ENCODE measurements around the gene PGM2L1.
A peak's percentile ranks its signal among the peaks of the same experiment; 100 is the strongest.

PGM2L1 gene

GRCh38 chr11:74403607-74404321 lies 5.5 kb upstream of the PGM2L1 start:
- no peaks in the 10 kb centered on the region for H3K27me3 ChIP-seq (replicated peaks; ENCODE audit: control insufficient read depth, insufficient read depth, low read length, poor library complexity, severe bottlenecking)
- H3K4me1 ChIP-seq (ENCODE audit: control insufficient read depth, insufficient read depth, low read length, poor library complexity, severe bottlenecking), result no peaks in the 10 kb centered on the region
- no peaks in the 10 kb centered on the region for H3K9me3 ChIP-seq (ENCODE audit: control insufficient read depth, low read length)
- no peaks in the 10 kb centered on the region for H3K36me3 ChIP-seq (ENCODE audit: control insufficient read depth, insufficient read depth, low read length)
- H3K4me3 ChIP-seq (ENCODE audit: insufficient read depth, low read depth, low read length, poor library complexity, severe bottlenecking), result no peak overlapping the region
- DNase-seq, result no peak
- H3K27ac ChIP-seq (ENCODE audit: insufficient read depth, low read length, poor library complexity, severe bottlenecking), result no peak overlapping the region

GRCh38 chr11:74400606-74401005 lies 2.4 kb upstream of the PGM2L1 start:
- Histone ChIP-seq H3K4me1 (ENCODE audit: control insufficient read depth, insufficient read depth, low read length, poor library complexity, severe bottlenecking) (no peaks in the 10 kb centered on the region), H3K27ac (ENCODE audit: insufficient read depth, low read length, poor library complexity, severe bottlenecking) (no peak overlapping the region), H3K9me3 (ENCODE audit: control insufficient read depth, low read length) (no peaks in the 10 kb centered on the region), H3K36me3 (ENCODE audit: control insufficient read depth, insufficient read depth, low read length) (no peaks in the 10 kb centered on the region), H3K4me3 (ENCODE audit: insufficient read depth, low read depth, low read length, poor library complexity, severe bottlenecking) (no peak overlapping the region), H3K27me3 (replicated peaks; ENCODE audit: control insufficient read depth, insufficient read depth, low read length, poor library complexity, severe bottlenecking) (no peaks in the 10 kb centered on the region)
- no peak for DNase-seq

GRCh38 chr11:74397501-74398243 lies 561 bp downstream of the PGM2L1 start:
- Histone ChIP-seq H3K4me3 (ENCODE audit: insufficient read depth, low read depth, low read length, poor library complexity, severe bottlenecking) (peak overlapping the region; percentile 93), H3K36me3 (ENCODE audit: control insufficient read depth, insufficient read depth, low read length) (no peaks in the 10 kb centered on the region), H3K9me3 (ENCODE audit: control insufficient read depth, low read length) (no peaks in the 10 kb centered on the region), H3K27ac (ENCODE audit: insufficient read depth, low read length, poor library complexity, severe bottlenecking) (peak overlapping the region; percentile 80), H3K27me3 (replicated peaks; ENCODE audit: control insufficient read depth, insufficient read depth, low read length, poor library complexity, severe bottlenecking) (no peaks in the 10 kb centered on the region), H3K4me1 (ENCODE audit: control insufficient read depth, insufficient read depth, low read length, poor library complexity, severe bottlenecking) (no peaks in the 10 kb centered on the region)
- peak; percentile 21 to 27 (median 22) for DNase-seq

GRCh38 chr11:74392256-74392655 lies 6.0 kb downstream of the PGM2L1 start:
- no peak for DNase-seq
- H3K4me1 ChIP-seq (ENCODE audit: control insufficient read depth, insufficient read depth, low read length, poor library complexity, severe bottlenecking), result peaks cover 4% of the 10 kb centered on the region
- no peaks in the 10 kb centered on the region for H3K27me3 ChIP-seq (replicated peaks; ENCODE audit: control insufficient read depth, insufficient read depth, low read length, poor library complexity, severe bottlenecking)
- no peak overlapping the region for H3K27ac ChIP-seq (ENCODE audit: insufficient read depth, low read length, poor library complexity, severe bottlenecking)
- no peaks in the 10 kb centered on the region for H3K36me3 ChIP-seq (ENCODE audit: control insufficient read depth, insufficient read depth, low read length)
- H3K9me3 ChIP-seq (ENCODE audit: control insufficient read depth, low read length), result no peaks in the 10 kb centered on the region
- H3K4me3 ChIP-seq (ENCODE audit: insufficient read depth, low read depth, low read length, poor library complexity, severe bottlenecking), result no peak overlapping the region

GRCh38 chr11:74391193-74391592 lies 7.0 kb downstream of the PGM2L1 start:
- DNase-seq, result no peak
- no peaks in the 10 kb centered on the region for H3K36me3 ChIP-seq (ENCODE audit: control insufficient read depth, insufficient read depth, low read length)
- peaks cover 4% of the 10 kb centered on the region for H3K4me1 ChIP-seq (ENCODE audit: control insufficient read depth, insufficient read depth, low read length, poor library complexity, severe bottlenecking)
- no peak overlapping the region for H3K4me3 ChIP-seq (ENCODE audit: insufficient read depth, low read depth, low read length, poor library complexity, severe bottlenecking)
- H3K27ac ChIP-seq (ENCODE audit: insufficient read depth, low read length, poor library complexity, severe bottlenecking), result no peak overlapping the region
- no peaks in the 10 kb centered on the region for H3K9me3 ChIP-seq (ENCODE audit: control insufficient read depth, low read length)
- no peaks in the 10 kb centered on the region for H3K27me3 ChIP-seq (replicated peaks; ENCODE audit: control insufficient read depth, insufficient read depth, low read length, poor library complexity, severe bottlenecking)

GRCh38 chr11:74390697-74391096 lies 7.5 kb downstream of the PGM2L1 start:
- no peak overlapping the region for H3K27ac ChIP-seq (ENCODE audit: insufficient read depth, low read length, poor library complexity, severe bottlenecking)
- no peaks in the 10 kb centered on the region for H3K9me3 ChIP-seq (ENCODE audit: control insufficient read depth, low read length)
- H3K36me3 ChIP-seq (ENCODE audit: control insufficient read depth, insufficient read depth, low read length), result no peaks in the 10 kb centered on the region
- DNase-seq, result no peak
- peaks cover 4% of the 10 kb centered on the region for H3K4me1 ChIP-seq (ENCODE audit: control insufficient read depth, insufficient read depth, low read length, poor library complexity, severe bottlenecking)
- no peaks in the 10 kb centered on the region for H3K27me3 ChIP-seq (replicated peaks; ENCODE audit: control insufficient read depth, insufficient read depth, low read length, poor library complexity, severe bottlenecking)
- no peak overlapping the region for H3K4me3 ChIP-seq (ENCODE audit: insufficient read depth, low read depth, low read length, poor library complexity, severe bottlenecking)

- H3K4me3 ChIP-seq (ENCODE audit: insufficient read depth, low read depth, low read length, poor library complexity, severe bottlenecking), result no peak overlapping the region
- DNase-seq, result peak in 2 of 3 donors; percentile 7 to 19
- H3K36me3 ChIP-seq (ENCODE audit: control insufficient read depth, insufficient read depth, low read length), result no peaks in the 10 kb centered on the region
- H3K9me3 ChIP-seq (ENCODE audit: control insufficient read depth, low read length), result no peaks in the 10 kb centered on the region
- H3K4me1 ChIP-seq (ENCODE audit: control insufficient read depth, insufficient read depth, low read length, poor library complexity, severe bottlenecking), result peaks cover 4% of the 10 kb centered on the region
- no peaks in the 10 kb centered on the region for H3K27me3 ChIP-seq (replicated peaks; ENCODE audit: control insufficient read depth, insufficient read depth, low read length, poor library complexity, severe bottlenecking)
- H3K27ac ChIP-seq (ENCODE audit: insufficient read depth, low read length, poor library complexity, severe bottlenecking), result no peak overlapping the region
Observed at GRCh38 chr11:74388678-74389327, 9.4 kb downstream of the PGM2L1 start.

GRCh38 chr11:74384641-74385040 lies 13.6 kb downstream of the PGM2L1 start:
- Histone ChIP-seq H3K4me3 (ENCODE audit: insufficient read depth, low read depth, low read length, poor library complexity, severe bottlenecking) (no peak overlapping the region), H3K4me1 (ENCODE audit: control insufficient read depth, insufficient read depth, low read length, poor library complexity, severe bottlenecking) (peaks cover 4% of the 10 kb centered on the region), H3K36me3 (ENCODE audit: control insufficient read depth, insufficient read depth, low read length) (no peaks in the 10 kb centered on the region), H3K9me3 (ENCODE audit: control insufficient read depth, low read length) (no peaks in the 10 kb centered on the region), H3K27ac (ENCODE audit: insufficient read depth, low read length, poor library complexity, severe bottlenecking) (no peak overlapping the region), H3K27me3 (replicated peaks; ENCODE audit: control insufficient read depth, insufficient read depth, low read length, poor library complexity, severe bottlenecking) (no peaks in the 10 kb centered on the region)
- DNase-seq, result no peak

- Histone ChIP-seq H3K9me3 (ENCODE audit: control insufficient read depth, low read length) (no peaks in the 10 kb centered on the region), H3K36me3 (ENCODE audit: control insufficient read depth, insufficient read depth, low read length) (no peaks in the 10 kb centered on the region), H3K4me1 (ENCODE audit: control insufficient read depth, insufficient read depth, low read length, poor library complexity, severe bottlenecking) (no peaks in the 10 kb centered on the region)
Observed at GRCh38 chr11:74380746-74381439, 17.3 kb downstream of the PGM2L1 start.

More at GRCh38 chr11:74380746-74381439, 17.3 kb downstream of the PGM2L1 start:
- DNase-seq, result no peak
- H3K4me3 ChIP-seq (ENCODE audit: insufficient read depth, low read depth, low read length, poor library complexity, severe bottlenecking), result no peak overlapping the region
- no peaks in the 10 kb centered on the region for H3K27me3 ChIP-seq (replicated peaks; ENCODE audit: control insufficient read depth, insufficient read depth, low read length, poor library complexity, severe bottlenecking)
- H3K27ac ChIP-seq (ENCODE audit: insufficient read depth, low read length, poor library complexity, severe bottlenecking), result no peak overlapping the region
